Measurements from ENCODE around the gene DUSP19. TPM values are rescaled to one million over a fixed set of nuclear protein-coding genes. Genes with fewer than 3 reads are reported as not detected.
A peak's percentile ranks its signal among the peaks of the same experiment; 100 is the strongest.

Gene DUSP19
- total and polyA plus RNA-seq, 2 of the 13 experiments (the other 11 are each of a cell fraction or from before 2014, with no cell fraction given), result 1.3 to 1.9 TPM

GRCh38 chr2:183037553-183038340 lies 40.8 kb upstream of the DUSP19 start (continued):
- no peak for TF ChIP-seq ZNF83 (CRISPR knock-in tag; IDR thresholded peaks at IDR 0.05; ENCODE audit: borderline replicate concordance)
- TF ChIP-seq BORCS8-MEF2B (CRISPR knock-in tag; IDR thresholded peaks at IDR 0.05), result no peak
- peak; percentile 93; the same call in 1 of the 2 replicates for TF ChIP-seq ZNF138 (CRISPR knock-in tag; IDR thresholded peaks at IDR 0.05; ENCODE audit: low read depth)
- 0 out of 2 replicates have a peak, but pooled peaks have one; percentile 12 for TF ChIP-seq JUN (CRISPR knock-in tag; IDR thresholded peaks at IDR 0.05)
- TF ChIP-seq AGO2 (optimal IDR thresholded peaks at IDR 0.05; ENCODE audit: low read depth, low read length), result peak; percentile 92
- TF ChIP-seq RELA (CRISPR knock-in tag; IDR thresholded peaks at IDR 0.05), result no peak
- TF ChIP-seq ZFP82 (CRISPR knock-in tag; IDR thresholded peaks at IDR 0.05; ENCODE audit: borderline replicate concordance), result no peak
- no peak for TF ChIP-seq ZNF577 (CRISPR knock-in tag; IDR thresholded peaks at IDR 0.05; ENCODE audit: borderline replicate concordance, low read depth)
- TF ChIP-seq ZNF280B (CRISPR knock-in tag; IDR thresholded peaks at IDR 0.05; ENCODE audit: borderline replicate concordance), result no peak; the same call in 1 of the 2 replicates
- no peak for TF ChIP-seq ZNF549 (CRISPR knock-in tag; IDR thresholded peaks at IDR 0.05)
- TF ChIP-seq PRMT3 (CRISPR knock-in tag; IDR thresholded peaks at IDR 0.05; ENCODE audit: borderline replicate concordance, low read depth), result peak; percentile 56; the same call in 1 of the 2 replicates
- no peak for TF ChIP-seq ZNF891 (CRISPR knock-in tag; IDR thresholded peaks at IDR 0.05)
- TF ChIP-seq PITX1 (CRISPR knock-in tag; IDR thresholded peaks at IDR 0.05), result no peak
- peak; percentile 29 for TF ChIP-seq HNRNPLL (IDR thresholded peaks at IDR 0.05; ENCODE audit: low read depth, low read length, poor library complexity, severe bottlenecking)
- TF ChIP-seq ZNF782 (CRISPR knock-in tag; IDR thresholded peaks at IDR 0.05; ENCODE audit: borderline replicate concordance), result no peak; the same call in 1 of the 2 replicates
- TF ChIP-seq TOPORS (CRISPR knock-in tag; IDR thresholded peaks at IDR 0.05), result no peak; the same call in 1 of the 2 replicates
- TF ChIP-seq XRCC5 (optimal IDR thresholded peaks at IDR 0.05; ENCODE audit: low read length), result no peak
- TF ChIP-seq ZNF75D (CRISPR knock-in tag; IDR thresholded peaks at IDR 0.05; ENCODE audit: borderline replicate concordance), result 0 out of 2 replicates have a peak, but pooled peaks have one; percentile 35
- TF ChIP-seq TMF1 (CRISPR knock-in tag; IDR thresholded peaks at IDR 0.05; ENCODE audit: low read depth), result no peak
- no peak for TF ChIP-seq SMYD3 (CRISPR knock-in tag; IDR thresholded peaks at IDR 0.05)
- no peak for TF ChIP-seq ZNF552 (CRISPR knock-in tag; IDR thresholded peaks at IDR 0.05; ENCODE audit: borderline replicate concordance)
- TF ChIP-seq AKAP8 (CRISPR knock-in tag; IDR thresholded peaks at IDR 0.05), result no peak
- TF ChIP-seq ZNF713 (CRISPR knock-in tag; IDR thresholded peaks at IDR 0.05), result no peak
- TF ChIP-seq ZNF484 (CRISPR knock-in tag; IDR thresholded peaks at IDR 0.05; ENCODE audit: borderline replicate concordance, low read depth), result no peak
- peak; percentile 43; the same call in 1 of the 2 replicates for TF ChIP-seq ZNF468 (CRISPR knock-in tag; IDR thresholded peaks at IDR 0.05)
- TF ChIP-seq ZNF570 (CRISPR knock-in tag; IDR thresholded peaks at IDR 0.05; ENCODE audit: borderline replicate concordance), result peak; percentile 37; the same call in 1 of the 2 replicates
- TF ChIP-seq HNF4G (IDR thresholded peaks at IDR 0.05; ENCODE audit: borderline replicate concordance, low read depth, low read length), result no peak
- TF ChIP-seq HNF4G (CRISPR knock-in tag; IDR thresholded peaks at IDR 0.05; ENCODE audit: borderline replicate concordance, low read depth), result no peak
- 0 out of 2 replicates have a peak, but pooled peaks have one; percentile 38 for TF ChIP-seq THAP8 (CRISPR knock-in tag; IDR thresholded peaks at IDR 0.05; ENCODE audit: borderline replicate concordance)
